ENCODE data around the gene MUC5B. TPM values are rescaled to one million over a fixed set of nuclear protein-coding genes. Genes with fewer than 3 reads are reported as not detected.

MUC5B gene
- total and polyA plus RNA-seq, 4 donors = 0.17 to 0.95 (median 0.50) TPM; not detected in 1

DNA sequence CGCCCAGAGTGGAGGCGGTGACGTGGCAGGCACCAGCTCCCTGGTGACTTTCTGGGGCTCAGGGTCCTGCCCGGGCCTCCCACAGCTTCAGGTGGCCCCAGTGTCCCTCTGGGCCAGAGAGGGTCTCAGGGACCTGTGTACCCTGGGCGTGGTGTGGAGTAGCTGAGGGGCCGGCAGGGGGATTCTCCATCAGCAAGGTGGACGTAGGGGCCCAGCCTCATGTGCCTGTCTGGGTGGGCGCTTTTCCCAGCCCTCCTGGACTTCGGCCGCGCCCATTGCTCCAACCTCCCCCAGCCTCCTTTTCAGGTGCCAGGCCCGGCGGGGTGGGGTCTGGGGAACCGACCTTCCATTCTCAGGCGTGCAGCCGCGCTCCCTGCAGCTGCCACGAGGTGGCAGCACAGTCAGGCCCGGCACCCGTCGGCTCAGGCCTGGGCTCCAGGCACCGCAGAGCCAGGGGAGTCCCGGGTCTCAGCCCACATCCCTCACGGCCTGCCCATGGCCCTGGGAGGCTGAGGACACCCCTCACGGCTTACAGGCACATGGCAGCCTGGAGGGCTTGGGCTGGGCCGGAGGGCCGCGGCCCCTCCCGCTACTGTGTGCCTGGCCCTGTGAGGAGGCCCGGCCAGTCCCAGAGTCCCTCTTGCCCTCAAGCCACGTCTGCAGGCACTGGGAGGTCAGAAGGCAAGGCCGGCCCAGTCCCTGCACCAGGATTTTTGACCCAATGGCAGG, 19.9 kb upstream of the MUC5B start:
- WGBS = 21% methylated on average over 32 of the region's 32 CpGs
- Histone ChIP-seq H3K4me3 (ENCODE audit: low read depth in 1 of 3, low read length in 3 of 3) (no peak overlapping the region), H3K27ac (ENCODE audit: low read depth in 1 of 2, low read length in 2 of 2) (no peak overlapping the region), H3K27me3 (ENCODE audit: control insufficient read depth in 4 of 4, insufficient read depth in 4 of 4, low read length in 3 of 4) (peaks cover 0 to 2% (median 0%) of the 10 kb centered on the region in 4 donors), H3K9me3 (ENCODE audit: control insufficient read depth in 4 of 4, low read length in 3 of 4) (no peaks in the 10 kb centered on the region), H3K36me3 (ENCODE audit: control insufficient read depth in 4 of 4, insufficient read depth in 3 of 4, low read depth in 1 of 4, low read length in 3 of 4) (no peaks in the 10 kb centered on the region), H3K9ac (ENCODE audit: low read depth in 1 of 2, low read length in 2 of 2) (no peak overlapping the region), H3K4me1 (ENCODE audit: control insufficient read depth in 4 of 4, insufficient read depth in 4 of 4, low read length in 3 of 4) (peaks cover 0 to 1% (median 0%) of the 10 kb centered on the region in 4 donors)
- DNase-seq (ENCODE audit: low spot score) = peak; percentile 72
- TF ChIP-seq EGR1 (IDR thresholded peaks at IDR 0.05; ENCODE audit: low read depth in 2 of 2) (no peak), RAD21 (IDR thresholded peaks at IDR 0.05) (peak; percentile 78 to 87), YY1 (IDR thresholded peaks at IDR 0.05) (no peak), TAF1 (conservative IDR thresholded peaks at IDR 0.05) (no peak)
- TF ChIP-seq, protein P1, sequence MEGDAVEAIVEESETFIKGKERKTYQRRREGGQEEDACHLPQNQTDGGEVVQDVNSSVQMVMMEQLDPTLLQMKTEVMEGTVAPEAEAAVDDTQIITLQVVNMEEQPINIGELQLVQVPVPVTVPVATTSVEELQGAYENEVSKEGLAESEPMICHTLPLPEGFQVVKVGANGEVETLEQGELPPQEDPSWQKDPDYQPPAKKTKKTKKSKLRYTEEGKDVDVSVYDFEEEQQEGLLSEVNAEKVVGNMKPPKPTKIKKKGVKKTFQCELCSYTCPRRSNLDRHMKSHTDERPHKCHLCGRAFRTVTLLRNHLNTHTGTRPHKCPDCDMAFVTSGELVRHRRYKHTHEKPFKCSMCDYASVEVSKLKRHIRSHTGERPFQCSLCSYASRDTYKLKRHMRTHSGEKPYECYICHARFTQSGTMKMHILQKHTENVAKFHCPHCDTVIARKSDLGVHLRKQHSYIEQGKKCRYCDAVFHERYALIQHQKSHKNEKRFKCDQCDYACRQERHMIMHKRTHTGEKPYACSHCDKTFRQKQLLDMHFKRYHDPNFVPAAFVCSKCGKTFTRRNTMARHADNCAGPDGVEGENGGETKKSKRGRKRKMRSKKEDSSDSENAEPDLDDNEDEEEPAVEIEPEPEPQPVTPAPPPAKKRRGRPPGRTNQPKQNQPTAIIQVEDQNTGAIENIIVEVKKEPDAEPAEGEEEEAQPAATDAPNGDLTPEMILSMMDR (IDR thresholded peaks at IDR 0.05; ENCODE audit: low read depth, low read length, missing input control) = peak; percentile 88
- TF ChIP-seq, protein P2, sequence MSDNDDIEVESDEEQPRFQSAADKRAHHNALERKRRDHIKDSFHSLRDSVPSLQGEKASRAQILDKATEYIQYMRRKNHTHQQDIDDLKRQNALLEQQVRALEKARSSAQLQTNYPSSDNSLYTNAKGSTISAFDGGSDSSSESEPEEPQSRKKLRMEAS (IDR thresholded peaks at IDR 0.05) = no peak

GRCh38 chr11:1203505-1204271, 19.2 kb upstream of the MUC5B start:
- no peak overlapping the region for H3K4me3 ChIP-seq (ENCODE audit: low read depth in 1 of 3, low read length in 3 of 3)
- no peak for DNase-seq (ENCODE audit: low spot score)
- H3K27me3 ChIP-seq (ENCODE audit: control insufficient read depth in 4 of 4, insufficient read depth in 4 of 4, low read length in 3 of 4) = no peaks in the 10 kb centered on the region
- peaks cover 0 to 1% (median 0%) of the 10 kb centered on the region in 4 donors for H3K4me1 ChIP-seq (ENCODE audit: control insufficient read depth in 4 of 4, insufficient read depth in 4 of 4, low read length in 3 of 4)
- H3K27ac ChIP-seq (ENCODE audit: low read depth in 1 of 2, low read length in 2 of 2) = no peak overlapping the region
- 66% methylated on average over 30 of the region's 30 CpGs for WGBS
- H3K36me3 ChIP-seq (ENCODE audit: control insufficient read depth in 4 of 4, insufficient read depth in 3 of 4, low read depth in 1 of 4, low read length in 3 of 4) = no peaks in the 10 kb centered on the region
- TF ChIP-seq, protein P2 (IDR thresholded peaks at IDR 0.05) = no peak
- TF ChIP-seq JUND (IDR thresholded peaks at IDR 0.05) = no peak
- TF ChIP-seq FOXA2 (IDR thresholded peaks at IDR 0.05) = no peak
- TF ChIP-seq TAF1 (conservative IDR thresholded peaks at IDR 0.05) = no peak
- H3K9me3 ChIP-seq (ENCODE audit: control insufficient read depth in 4 of 4, low read length in 3 of 4) = no peaks in the 10 kb centered on the region
- no peak overlapping the region for H3K9ac ChIP-seq (ENCODE audit: low read depth in 1 of 2, low read length in 2 of 2)

GRCh38 chr11:1204381-1205101, 18.3 kb upstream of the MUC5B start:
- H3K27me3 ChIP-seq (ENCODE audit: control insufficient read depth in 4 of 4, insufficient read depth in 4 of 4, low read length in 3 of 4) = no peaks in the 10 kb centered on the region
- H3K4me1 ChIP-seq (ENCODE audit: control insufficient read depth in 4 of 4, insufficient read depth in 4 of 4, low read length in 3 of 4) = peaks cover 0 to 1% (median 0%) of the 10 kb centered on the region in 4 donors
- H3K9ac ChIP-seq (ENCODE audit: low read depth in 1 of 2, low read length in 2 of 2) = no peak overlapping the region
- 83% methylated on average over 22 of the region's 22 CpGs for WGBS
- no peak for DNase-seq (ENCODE audit: low spot score)
- no peak overlapping the region for H3K4me3 ChIP-seq (ENCODE audit: low read depth in 1 of 3, low read length in 3 of 3)
- TF ChIP-seq, protein P2 (IDR thresholded peaks at IDR 0.05) = no peak
- TF ChIP-seq FOXA1 (IDR thresholded peaks at IDR 0.05) (no peak), JUND (IDR thresholded peaks at IDR 0.05) (no peak), GABPA (IDR thresholded peaks at IDR 0.05 in 1 of 2, conservative IDR thresholded peaks at IDR 0.05 in 1 of 2) (no peak), NR2F2 (IDR thresholded peaks at IDR 0.05) (no peak), TAF1 (conservative IDR thresholded peaks at IDR 0.05) (no peak), ATF3 (IDR thresholded peaks at IDR 0.05) (no peak), HNF4A (conservative IDR thresholded peaks at IDR 0.05) (no peak), YY1 (IDR thresholded peaks at IDR 0.05) (no peak), RXRA (IDR thresholded peaks at IDR 0.05) (no peak), HNF4G (IDR thresholded peaks at IDR 0.05) (no peak), EGR1 (IDR thresholded peaks at IDR 0.05; ENCODE audit: low read depth in 2 of 2) (no peak), FOXA2 (IDR thresholded peaks at IDR 0.05) (no peak), RAD21 (IDR thresholded peaks at IDR 0.05) (no peak), ZBTB33 (IDR thresholded peaks at IDR 0.05) (no peak)
- TF ChIP-seq, protein P1 (IDR thresholded peaks at IDR 0.05; ENCODE audit: low read depth, low read length, missing input control) = no peak
- H3K27ac ChIP-seq (ENCODE audit: low read depth in 1 of 2, low read length in 2 of 2) = no peak overlapping the region
- H3K9me3 ChIP-seq (ENCODE audit: control insufficient read depth in 4 of 4, low read length in 3 of 4) = no peaks in the 10 kb centered on the region
- H3K36me3 ChIP-seq (ENCODE audit: control insufficient read depth in 4 of 4, insufficient read depth in 3 of 4, low read depth in 1 of 4, low read length in 3 of 4) = no peaks in the 10 kb centered on the region

All from liver (tissue), 9 donors.